NCI-H524 treated with DMSO at 0.1 percent for 48 hours (cell line): ENCODE measurements around the gene PHC2.

Experiments used
- DNase-seq: peaks from one replicate; lab custom pipeline; 2025; lab: John Stamatoyannopoulos, UW

PHC2 gene

GRCh38 chr1:33388805-33389771 is 41.8 kb downstream of the PHC2 start:
- no peak for DNase-seq

- DNase-seq: no peak
These were observed 43.3 kb downstream of the PHC2 start for GRCh38 chr1:33387625-33388024.

DNA sequence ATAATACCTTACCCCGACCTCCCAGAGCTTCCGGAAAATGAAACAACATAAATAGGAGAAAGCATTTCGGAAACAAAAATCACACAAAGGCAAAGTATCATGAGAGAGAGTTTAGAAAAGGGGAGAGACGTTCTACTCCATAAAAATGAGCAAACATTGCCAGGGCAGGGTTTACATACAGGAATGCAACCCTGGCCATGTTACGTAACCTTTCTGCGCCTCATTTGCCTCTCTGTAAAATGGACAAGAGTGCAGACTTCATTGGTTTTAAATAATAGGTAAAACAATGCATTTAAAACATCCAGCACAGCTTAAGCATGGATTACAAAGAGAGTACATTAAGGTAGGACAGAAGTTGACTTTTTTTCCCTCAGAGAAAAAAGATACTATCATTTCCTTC is 45.6 kb downstream of the PHC2 start:
- DNase-seq: no peak

DNA sequence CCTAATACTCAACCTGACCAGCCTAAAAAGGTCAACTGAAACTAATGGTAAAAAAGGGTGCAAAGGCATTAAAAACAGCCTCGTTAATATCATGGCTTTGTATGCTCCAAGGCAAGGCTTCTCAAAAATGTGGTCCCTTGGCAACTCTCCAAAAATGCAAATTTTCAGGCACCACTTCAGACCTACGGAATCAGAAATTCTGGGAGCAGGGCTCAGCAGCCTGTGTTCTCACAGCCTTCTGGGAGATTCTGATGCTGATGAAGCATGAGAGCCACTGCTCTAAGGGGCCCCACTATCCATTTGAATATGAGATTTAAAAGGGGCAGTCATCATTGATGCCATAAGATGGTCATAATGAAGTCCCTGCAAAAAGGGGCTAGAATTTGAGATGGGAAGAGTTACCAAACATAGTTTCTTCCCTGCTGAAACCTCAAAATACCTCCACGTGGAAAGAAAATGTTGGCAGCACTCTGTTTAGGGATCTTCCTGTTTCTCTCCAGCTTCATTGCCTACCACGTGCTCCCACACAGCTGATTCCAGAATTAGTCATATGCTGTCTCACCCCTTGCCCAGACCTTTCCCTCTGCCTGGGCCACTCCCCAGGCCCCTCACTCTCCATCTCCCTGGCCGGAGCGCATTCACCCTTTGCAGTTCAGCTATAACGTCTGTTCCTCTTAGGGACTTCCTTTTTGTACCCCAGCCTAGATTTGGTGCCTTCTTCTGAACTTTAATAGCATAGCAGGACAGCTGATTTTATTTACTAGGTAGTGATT is 46.7 kb downstream of the PHC2 start:
- DNase-seq: no peak

DNA sequence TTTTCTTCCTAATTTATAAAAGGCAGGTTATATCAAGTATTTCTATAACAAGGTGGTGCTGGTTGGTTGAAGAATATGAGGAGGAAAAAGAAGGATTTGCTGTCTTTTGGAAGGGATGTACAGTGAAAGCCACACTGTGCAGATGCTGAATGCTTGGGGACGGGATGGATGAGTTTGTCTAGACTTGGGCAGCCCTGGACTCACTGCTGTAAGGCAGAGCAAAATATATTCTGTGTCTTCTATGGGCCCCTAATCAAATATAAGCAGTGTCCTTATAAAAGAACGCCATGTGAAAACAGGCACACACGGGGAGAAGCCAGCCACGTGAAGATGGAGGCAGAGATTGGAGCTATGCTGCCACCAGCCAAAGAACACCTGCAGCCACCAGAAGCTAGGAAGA is 47.4 kb downstream of the PHC2 start:
- no peak for DNase-seq

- no peak for DNase-seq
These were observed 48.1 kb downstream of the PHC2 start for GRCh38 chr1:33382661-33383415.

- DNase-seq: no peak
These were observed 48.9 kb downstream of the PHC2 start for GRCh38 chr1:33381977-33382376.

- DNase-seq: no peak
These were observed 50.1 kb downstream of the PHC2 start for GRCh38 chr1:33380811-33381210.

GRCh38 chr1:33379631-33380354 is 51.1 kb downstream of the PHC2 start:
- peak; percentile 60 for DNase-seq

- no peak for DNase-seq
These were observed 51.9 kb downstream of the PHC2 start for GRCh38 chr1:33378976-33379375.

GRCh38 chr1:33378524-33378923 is 52.4 kb downstream of the PHC2 start:
- DNase-seq: no peak

DNA sequence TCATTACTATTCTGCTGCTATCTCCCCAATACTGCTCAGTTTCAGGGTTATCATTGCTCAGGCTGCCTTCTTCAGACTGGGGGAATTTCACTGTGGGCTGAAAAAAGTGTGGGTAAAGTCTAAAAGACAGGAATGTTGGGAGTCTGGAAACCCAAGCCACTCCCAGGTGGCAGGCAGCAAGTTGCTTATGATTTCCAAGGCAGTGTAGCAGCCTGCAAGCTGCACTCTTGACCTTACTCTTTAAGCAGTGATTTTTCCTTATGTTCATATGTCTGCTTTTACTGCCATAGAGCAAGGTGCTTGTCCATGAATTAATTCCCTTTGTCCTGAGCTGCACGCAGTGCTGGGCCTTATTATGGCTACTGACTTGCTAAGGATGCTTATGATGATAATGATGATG is 53.1 kb downstream of the PHC2 start:
- peak; percentile 40 for DNase-seq

GRCh38 chr1:33377013-33377412 is 53.9 kb downstream of the PHC2 start:
- DNase-seq: no peak

DNA sequence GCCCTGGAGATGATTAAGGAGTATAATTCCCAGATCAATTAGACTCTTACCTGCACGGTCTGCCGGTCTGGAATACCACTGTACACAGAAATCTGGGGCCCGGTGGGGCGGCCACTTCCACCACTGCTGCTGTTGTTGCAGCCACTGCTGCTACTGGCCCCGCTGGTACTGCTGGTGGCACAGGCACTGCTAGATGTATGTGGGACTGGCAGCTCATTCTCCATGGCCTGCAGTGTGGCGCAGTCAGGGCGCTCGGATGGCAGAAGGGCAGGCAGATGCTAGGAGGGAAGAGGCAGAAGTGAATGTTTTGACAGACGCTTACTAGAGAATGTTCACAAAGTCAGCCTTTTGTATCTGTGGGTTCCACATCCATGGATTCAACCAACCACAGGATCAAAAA is 55.6 kb downstream of the PHC2 start:
- no peak for DNase-seq

DNA sequence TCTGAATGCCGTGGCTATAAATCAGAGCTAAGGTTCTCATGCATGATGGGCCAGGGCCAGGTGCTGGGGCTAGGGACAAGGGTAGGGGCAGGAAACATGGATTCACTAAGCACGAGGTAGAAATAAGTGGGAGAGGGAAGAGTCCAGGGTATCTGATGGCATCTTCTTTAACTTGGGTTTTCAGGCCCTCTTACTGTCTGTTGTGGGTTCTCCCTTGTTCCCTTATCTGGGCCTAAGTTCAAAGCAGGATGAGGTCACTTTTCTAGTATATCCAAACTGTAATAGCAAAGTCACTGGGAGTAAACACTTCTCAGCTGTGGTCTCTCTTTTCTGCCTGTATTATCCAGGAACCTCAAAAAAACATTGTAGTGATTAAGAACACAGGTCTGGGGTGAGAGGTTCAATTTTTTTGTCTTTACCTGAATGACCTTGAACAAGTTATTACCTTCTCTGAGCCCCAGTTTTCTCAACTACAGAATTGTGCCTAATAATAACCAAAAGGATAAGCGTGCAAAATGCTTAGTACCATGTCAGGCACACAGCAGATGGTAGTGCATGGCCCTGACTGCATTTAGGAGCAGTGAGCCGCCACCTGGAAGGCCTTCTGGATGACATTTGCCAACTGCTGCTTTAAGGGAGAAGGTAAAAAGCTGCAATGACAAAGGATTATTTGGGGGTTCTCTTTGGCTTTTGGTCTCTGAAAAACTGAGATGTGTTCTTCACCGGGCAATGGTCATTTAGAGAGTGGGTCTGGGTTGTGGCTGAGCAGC is 56.4 kb downstream of the PHC2 start:
- DNase-seq: peak; percentile 44

- DNase-seq: no peak
These were observed 57.3 kb downstream of the PHC2 start for GRCh38 chr1:33373606-33374005.

DNA sequence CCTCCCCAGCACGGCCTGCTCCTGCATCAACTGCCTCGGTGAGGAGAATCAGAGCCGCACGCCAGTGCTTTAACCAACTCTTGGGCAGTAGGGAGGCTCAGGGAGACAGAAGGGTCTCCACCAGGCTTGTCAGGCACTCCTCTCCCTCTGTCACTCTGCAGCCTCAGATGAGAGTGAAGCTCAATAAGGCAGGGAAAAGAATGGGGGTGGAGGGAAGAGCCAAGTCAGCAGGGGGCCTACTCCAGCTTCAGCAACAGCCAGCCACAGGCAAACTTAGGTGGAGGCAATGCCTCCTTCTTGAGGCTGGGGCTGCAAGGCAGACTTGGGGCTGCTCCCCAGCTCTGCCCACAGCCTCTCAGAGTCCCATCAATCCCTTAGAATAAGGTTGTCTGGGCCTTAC is 58.2 kb downstream of the PHC2 start:
- no peak for DNase-seq

- no peak for DNase-seq
These were observed 58.7 kb downstream of the PHC2 start for GRCh38 chr1:33372162-33372561.

DNA sequence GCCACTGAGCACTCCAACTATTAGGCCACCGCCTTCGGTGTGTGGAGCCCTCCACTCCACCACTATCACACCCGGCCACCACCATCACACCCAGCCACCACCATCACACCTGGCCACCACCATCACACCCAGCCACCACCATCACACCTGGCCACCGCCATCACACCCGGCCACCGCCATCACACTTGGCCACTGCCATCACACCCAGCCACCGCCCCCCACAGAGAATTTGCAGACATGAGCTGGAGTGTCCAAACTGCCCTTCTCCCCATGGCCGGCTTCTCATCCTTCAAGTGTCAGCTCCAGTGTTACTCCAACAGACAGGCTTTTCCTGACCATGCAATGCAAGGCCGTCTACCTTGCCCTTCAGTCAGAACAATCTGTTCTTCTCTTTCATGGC is 59.6 kb downstream of the PHC2 start:
- no peak for DNase-seq

- no peak for DNase-seq
These were observed 60.1 kb downstream of the PHC2 start for GRCh38 chr1:33370827-33371226.

DNA sequence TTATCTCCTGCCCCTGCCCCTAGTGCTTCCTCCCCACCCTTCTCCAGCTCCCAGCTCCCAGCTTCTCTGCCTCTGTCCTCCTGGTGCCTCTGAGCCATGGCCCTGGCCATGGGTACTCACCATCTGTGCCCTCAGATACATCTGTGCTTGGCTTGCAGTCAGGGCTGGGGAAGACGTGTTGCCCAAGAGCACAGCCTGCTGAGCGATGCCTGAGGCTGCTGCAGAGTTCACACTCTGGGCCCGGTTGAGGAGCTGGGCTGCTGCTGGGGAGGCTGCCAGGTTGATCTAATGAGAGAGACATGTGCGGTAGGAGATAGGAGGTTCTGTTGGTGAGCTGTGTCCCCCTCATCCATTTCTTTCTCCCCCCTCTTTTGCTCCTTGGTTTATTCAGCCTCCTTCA is 60.6 kb downstream of the PHC2 start:
- DNase-seq: peak; percentile 27
